ENCODE results near the gene CDH11. TPM values are rescaled to one million over a fixed set of nuclear protein-coding genes. Genes with fewer than 3 reads are reported as not detected.

The CDH11 gene
- total RNA-seq, 2 experiments from 2014 or later: not detected

DNA sequence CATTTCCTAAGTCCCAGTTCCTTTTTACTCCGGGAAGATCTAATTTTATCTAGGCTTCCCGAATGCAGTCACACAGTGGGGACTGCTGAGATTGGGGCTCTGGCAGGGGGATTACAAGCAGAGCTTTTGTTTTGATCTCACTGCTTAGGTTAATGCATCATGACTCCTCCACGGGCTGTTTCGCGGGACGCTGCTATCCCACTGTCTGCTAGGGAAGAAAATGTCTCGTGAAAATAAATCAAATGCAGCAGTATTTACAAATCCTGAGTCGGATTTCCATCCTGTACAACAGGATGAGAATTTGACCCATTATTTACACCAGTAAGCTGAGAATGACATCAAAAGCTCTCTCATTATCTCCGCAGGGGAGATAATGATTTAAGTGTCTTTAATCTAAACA lies 83.8 kb downstream of the CDH11 start:
- CTCF ChIA-PET: no interaction called here
- no peak for DNase-seq
- Mint-ChIP-seq H3K27ac (no peak overlapping the region), H3K4me1 (ENCODE audit: low read depth) (no peaks in the 10 kb centered on the region), H3K9me3 (peaks cover 16% of the 10 kb centered on the region), H3K36me3 (ENCODE audit: low read depth) (no peaks in the 10 kb centered on the region), H3K27me3 (ENCODE audit: low read depth) (peaks cover 3% of the 10 kb centered on the region), H3K4me3 (no peak overlapping the region)
- intact Hi-C loops (cut with micrococcal nuclease): no loop called here

GRCh38 chr16:65037556-65037955 lies 84.3 kb downstream of the CDH11 start:
- Mint-ChIP-seq H3K4me1 (ENCODE audit: low read depth) (no peaks in the 10 kb centered on the region), H3K27me3 (ENCODE audit: low read depth) (peaks cover 3% of the 10 kb centered on the region), H3K27ac (no peak overlapping the region), H3K4me3 (no peak overlapping the region), H3K9me3 (peaks cover 15% of the 10 kb centered on the region), H3K36me3 (ENCODE audit: low read depth) (no peaks in the 10 kb centered on the region)
- CTCF ChIA-PET: no interaction called here
- intact Hi-C loops (cut with micrococcal nuclease): no loop called here
- DNase-seq: no peak

GRCh38 chr16:65034915-65035314 lies 86.9 kb downstream of the CDH11 start:
- intact Hi-C loops (cut with micrococcal nuclease): no loop called here
- Mint-ChIP-seq H3K9me3 (peaks cover 8% of the 10 kb centered on the region), H3K36me3 (ENCODE audit: low read depth) (no peaks in the 10 kb centered on the region), H3K4me3 (no peak overlapping the region), H3K4me1 (ENCODE audit: low read depth) (no peaks in the 10 kb centered on the region), H3K27me3 (ENCODE audit: low read depth) (peaks cover 3% of the 10 kb centered on the region), H3K27ac (no peak overlapping the region)
- DNase-seq: no peak
- CTCF ChIA-PET: interaction anchor here (0.9 kb wide), 1 partner anchor 9 kb away, joined by 3 read pairs; no protein-coding TSS in a partner anchor

- no peak overlapping the region for H3K4me3 Mint-ChIP-seq
- no peak for DNase-seq
- H3K36me3 Mint-ChIP-seq (ENCODE audit: low read depth): no peaks in the 10 kb centered on the region
- no peaks in the 10 kb centered on the region for H3K4me1 Mint-ChIP-seq (ENCODE audit: low read depth)
- no peak overlapping the region for H3K27ac Mint-ChIP-seq
- CTCF ChIA-PET: no interaction called here
- no peaks in the 10 kb centered on the region for H3K27me3 Mint-ChIP-seq (ENCODE audit: low read depth)
- intact Hi-C loops (cut with micrococcal nuclease): no loop called here
- peaks cover 9% of the 10 kb centered on the region for H3K9me3 Mint-ChIP-seq
Observed at GRCh38 chr16:65032387-65032786, 89.5 kb downstream of the CDH11 start.

DNA sequence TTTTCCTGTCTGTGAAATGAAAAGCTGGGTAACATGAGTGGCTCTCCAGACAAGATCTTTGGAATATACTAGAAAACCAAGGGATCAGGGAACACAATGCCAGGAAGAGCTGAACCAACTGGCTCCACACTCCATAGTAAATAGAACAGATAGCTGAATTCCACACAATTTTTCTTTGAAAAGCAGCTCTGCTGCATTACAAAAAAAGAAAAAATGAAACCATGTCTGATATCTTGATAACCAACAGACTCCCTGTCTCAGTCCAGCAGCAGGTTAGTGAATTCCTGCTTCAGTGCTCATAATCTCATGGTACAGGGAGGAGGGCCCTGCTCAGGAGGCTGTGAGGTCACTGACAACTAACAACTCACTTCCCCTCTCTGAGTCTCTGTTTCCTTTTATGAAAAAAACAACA lies 97.1 kb downstream of the CDH11 start:
- intact Hi-C loops (cut with micrococcal nuclease): no loop called here
- CTCF ChIA-PET: no interaction called here
- Mint-ChIP-seq H3K4me3 (no peak overlapping the region), H3K4me1 (ENCODE audit: low read depth) (no peaks in the 10 kb centered on the region), H3K9me3 (peaks cover 10% of the 10 kb centered on the region), H3K36me3 (ENCODE audit: low read depth) (no peaks in the 10 kb centered on the region), H3K27ac (no peak overlapping the region), H3K27me3 (ENCODE audit: low read depth) (no peaks in the 10 kb centered on the region)
- DNase-seq: no peak

GRCh38 chr16:65023802-65024201 lies 98.1 kb downstream of the CDH11 start:
- intact Hi-C loops (cut with micrococcal nuclease): no loop called here
- no peak for DNase-seq
- H3K9me3 Mint-ChIP-seq: peaks cover 10% of the 10 kb centered on the region
- H3K36me3 Mint-ChIP-seq (ENCODE audit: low read depth): no peaks in the 10 kb centered on the region
- H3K27me3 Mint-ChIP-seq (ENCODE audit: low read depth): no peaks in the 10 kb centered on the region
- no peaks in the 10 kb centered on the region for H3K4me1 Mint-ChIP-seq (ENCODE audit: low read depth)
- CTCF ChIA-PET: no interaction called here
- no peak overlapping the region for H3K4me3 Mint-ChIP-seq
- H3K27ac Mint-ChIP-seq: no peak overlapping the region

- intact Hi-C loops (cut with micrococcal nuclease): no loop called here
- Mint-ChIP-seq H3K4me3 (no peak overlapping the region), H3K27ac (no peak overlapping the region), H3K4me1 (ENCODE audit: low read depth) (no peaks in the 10 kb centered on the region), H3K27me3 (ENCODE audit: low read depth) (no peaks in the 10 kb centered on the region), H3K36me3 (ENCODE audit: low read depth) (no peaks in the 10 kb centered on the region), H3K9me3 (peaks cover 7% of the 10 kb centered on the region)
- no peak for DNase-seq
- CTCF ChIA-PET: no interaction called here
Observed at GRCh38 chr16:65021852-65022595, 99.8 kb downstream of the CDH11 start.

DNA sequence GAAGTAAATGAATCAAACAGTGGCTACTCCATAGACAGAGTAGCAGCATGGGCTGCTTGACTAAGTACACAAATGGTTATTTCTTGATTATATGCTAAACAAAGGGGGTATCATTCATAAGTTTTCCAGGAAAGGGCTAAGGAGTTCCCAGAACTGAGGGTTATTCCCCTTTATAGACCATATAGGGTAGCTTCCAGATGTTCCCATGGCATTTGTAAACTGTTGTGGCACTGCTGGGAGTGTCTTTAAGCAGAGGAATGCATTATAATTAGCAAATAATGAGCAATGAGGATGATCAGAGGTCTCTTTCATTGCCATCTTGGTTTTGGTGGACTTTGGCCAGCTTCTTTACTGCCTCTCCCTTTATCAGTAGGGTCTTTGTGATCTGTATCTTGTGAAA lies 105.1 kb downstream of the CDH11 start:
- no peaks in the 10 kb centered on the region for H3K36me3 Mint-ChIP-seq (ENCODE audit: low read depth)
- H3K27ac Mint-ChIP-seq: no peak overlapping the region
- H3K27me3 Mint-ChIP-seq (ENCODE audit: low read depth): no peaks in the 10 kb centered on the region
- H3K9me3 Mint-ChIP-seq: peaks cover 4% of the 10 kb centered on the region
- intact Hi-C loops (cut with micrococcal nuclease): no loop called here
- no peak overlapping the region for H3K4me3 Mint-ChIP-seq
- H3K4me1 Mint-ChIP-seq (ENCODE audit: low read depth): no peaks in the 10 kb centered on the region
- DNase-seq: no peak
- CTCF ChIA-PET: no interaction called here

GRCh38 chr16:65015599-65015998 lies 106.3 kb downstream of the CDH11 start:
- CTCF ChIA-PET: no interaction called here
- peaks cover 4% of the 10 kb centered on the region for H3K9me3 Mint-ChIP-seq
- intact Hi-C loops (cut with micrococcal nuclease): no loop called here
- H3K36me3 Mint-ChIP-seq (ENCODE audit: low read depth): no peaks in the 10 kb centered on the region
- DNase-seq: no peak
- no peaks in the 10 kb centered on the region for H3K4me1 Mint-ChIP-seq (ENCODE audit: low read depth)
- H3K27me3 Mint-ChIP-seq (ENCODE audit: low read depth): no peaks in the 10 kb centered on the region
- H3K27ac Mint-ChIP-seq: no peak overlapping the region
- no peak overlapping the region for H3K4me3 Mint-ChIP-seq

DNA sequence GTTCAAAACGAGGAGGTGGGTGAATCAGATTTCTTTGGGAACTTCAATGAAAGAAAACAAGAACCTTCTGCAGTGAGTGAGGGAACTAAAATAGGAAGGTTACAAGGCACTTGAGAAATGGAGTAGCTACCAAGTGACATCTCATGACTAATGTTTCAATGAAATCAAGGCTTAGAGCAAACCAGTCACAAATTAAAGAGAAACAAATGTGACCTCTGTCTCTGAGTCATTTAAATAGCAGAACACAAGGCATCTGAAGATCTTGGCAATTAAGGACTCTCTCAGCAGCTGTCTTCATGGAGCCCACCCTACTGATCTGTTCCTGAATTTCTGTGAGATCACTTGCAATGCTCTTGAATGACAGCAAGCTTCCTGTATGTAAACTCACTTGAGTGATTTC lies 109.5 kb downstream of the CDH11 start:
- CTCF ChIA-PET: no interaction called here
- no peak overlapping the region for H3K4me3 Mint-ChIP-seq
- H3K4me1 Mint-ChIP-seq (ENCODE audit: low read depth): no peaks in the 10 kb centered on the region
- no peaks in the 10 kb centered on the region for H3K27me3 Mint-ChIP-seq (ENCODE audit: low read depth)
- H3K9me3 Mint-ChIP-seq: peaks cover 2% of the 10 kb centered on the region
- no peak for DNase-seq
- intact Hi-C loops (cut with micrococcal nuclease): no loop called here
- H3K27ac Mint-ChIP-seq: no peak overlapping the region
- H3K36me3 Mint-ChIP-seq (ENCODE audit: low read depth): no peaks in the 10 kb centered on the region

GRCh38 chr16:65010125-65010524 lies 111.7 kb downstream of the CDH11 start:
- no peaks in the 10 kb centered on the region for H3K27me3 Mint-ChIP-seq (ENCODE audit: low read depth)
- CTCF ChIA-PET: no interaction called here
- no peak overlapping the region for H3K27ac Mint-ChIP-seq
- DNase-seq: no peak
- no peak overlapping the region for H3K4me3 Mint-ChIP-seq
- intact Hi-C loops (cut with micrococcal nuclease): no loop called here
- no peaks in the 10 kb centered on the region for H3K4me1 Mint-ChIP-seq (ENCODE audit: low read depth)
- no peaks in the 10 kb centered on the region for H3K36me3 Mint-ChIP-seq (ENCODE audit: low read depth)
- peaks cover 2% of the 10 kb centered on the region for H3K9me3 Mint-ChIP-seq

DNA sequence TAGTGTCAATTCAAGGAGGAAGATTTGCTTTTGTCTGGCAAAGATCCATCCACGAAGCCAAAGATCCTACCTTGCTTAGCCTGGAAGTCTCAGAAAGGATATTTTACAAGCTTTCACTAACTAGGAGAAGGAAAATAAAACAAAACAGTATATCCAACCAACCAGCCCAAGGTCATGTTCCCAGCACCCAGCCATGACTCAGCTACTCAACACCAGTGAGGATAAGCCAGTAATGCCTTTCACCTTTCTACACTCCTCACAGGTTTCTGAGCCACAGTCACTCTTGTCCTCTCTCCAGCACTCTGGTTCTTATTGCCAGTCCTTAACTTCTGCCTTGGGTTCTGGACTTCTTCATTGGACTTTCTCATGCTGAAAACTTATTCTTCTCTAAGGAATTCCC lies 116.2 kb downstream of the CDH11 start:
- Mint-ChIP-seq H3K27ac (no peak overlapping the region), H3K4me3 (no peak overlapping the region), H3K9me3 (peaks cover 2% of the 10 kb centered on the region), H3K36me3 (ENCODE audit: low read depth) (no peaks in the 10 kb centered on the region), H3K4me1 (ENCODE audit: low read depth) (no peaks in the 10 kb centered on the region), H3K27me3 (ENCODE audit: low read depth) (no peaks in the 10 kb centered on the region)
- intact Hi-C loops (cut with micrococcal nuclease): no loop called here
- CTCF ChIA-PET: no interaction called here
- DNase-seq: no peak

GRCh38 chr16:65004570-65004969 lies 117.3 kb downstream of the CDH11 start:
- intact Hi-C loops (cut with micrococcal nuclease): no loop called here
- H3K36me3 Mint-ChIP-seq (ENCODE audit: low read depth): no peaks in the 10 kb centered on the region
- no peaks in the 10 kb centered on the region for H3K4me1 Mint-ChIP-seq (ENCODE audit: low read depth)
- DNase-seq: no peak
- H3K4me3 Mint-ChIP-seq: no peak overlapping the region
- CTCF ChIA-PET: interaction anchor here (0.5 kb wide), 1 partner anchor 1214 kb away, joined by 3 read pairs; no protein-coding TSS in a partner anchor
- peaks cover 3% of the 10 kb centered on the region for H3K9me3 Mint-ChIP-seq
- H3K27me3 Mint-ChIP-seq (ENCODE audit: low read depth): no peaks in the 10 kb centered on the region
- H3K27ac Mint-ChIP-seq: no peak overlapping the region

All from activated naive CD4-positive, alpha-beta T cell treated with anti-CD3 and anti-CD28 coated beads for 36 hours (primary cell).